HEK293 (cell line): ENCODE results near the gene KRI1.

Experiments used
- HOXD13 ChIP-seq: sonication (generic); formaldehyde crosslinking; IDR thresholded peaks from 2 replicates; pipeline ENCODE4 v1.8.0; 2022; ENCODE audit warnings: missing genetic modification reagents, borderline replicate concordance
- INSM2 ChIP-seq: fragments of 450-650 bp; formaldehyde crosslinking; IDR thresholded peaks from 2 replicates; pipeline ENCODE4 v1.5.1; 2016; ENCODE audit warnings: missing biosample characterization, missing genetic modification characterization
- KLF7 ChIP-seq: fragments of 450-650 bp; formaldehyde crosslinking; IDR thresholded peaks from 2 replicates; pipeline ENCODE4 v1.5.1; 2016; ENCODE audit warnings: missing biosample characterization, missing genetic modification characterization, borderline replicate concordance
- SALL2 ChIP-seq: fragments of 450-650 bp; formaldehyde crosslinking; IDR thresholded peaks from 2 replicates; pipeline ENCODE4 v1.5.0; 2017; ENCODE audit warnings: missing biosample characterization, mild to moderate bottlenecking, missing genetic modification characterization, borderline replicate concordance
- SETDB1 ChIP-seq: IDR thresholded peaks from one replicate; pipeline ENCODE4 v1.6.1; 2017; ENCODE audit warnings: mild to moderate bottlenecking, low read length, moderate library complexity, mixed read lengths; ENCODE audit not compliant: insufficient read length
- TRIM28 ChIP-seq: IDR thresholded peaks from 2 replicates; pipeline ENCODE4 v1.6.1; 2011; ENCODE audit warnings: low read length, control low read depth, borderline replicate concordance
- TSHZ1 ChIP-seq: fragments of 450-650 bp; formaldehyde crosslinking; IDR thresholded peaks from 2 replicates; pipeline ENCODE4 v1.5.1; 2016; ENCODE audit warnings: missing biosample characterization, missing genetic modification characterization, borderline replicate concordance
- ZFP3 ChIP-seq: fragments of 450-650 bp; formaldehyde crosslinking; IDR thresholded peaks from 2 replicates; pipeline ENCODE4 v1.5.1; 2016; ENCODE audit warnings: low read depth, missing biosample characterization, missing genetic modification characterization
- ZNF121 ChIP-seq: fragments of 450-650 bp; formaldehyde crosslinking; IDR thresholded peaks from 2 replicates; pipeline ENCODE4 v1.5.1; 2016; ENCODE audit warnings: missing biosample characterization, missing genetic modification characterization
- ZNF140 ChIP-seq: fragments of 450-650 bp; formaldehyde crosslinking; IDR thresholded peaks from 2 replicates; pipeline ENCODE4 v1.5.1; 2016; ENCODE audit warnings: missing biosample characterization, missing genetic modification characterization
- ZNF211 ChIP-seq: fragments of 450-650 bp; formaldehyde crosslinking; IDR thresholded peaks from 2 replicates; pipeline ENCODE4 v1.5.1; 2016; ENCODE audit warnings: low read depth, missing biosample characterization, missing genetic modification characterization
- ZNF266 ChIP-seq: fragments of 450-650 bp; formaldehyde crosslinking; IDR thresholded peaks from 2 replicates; pipeline ENCODE4 v1.5.1; 2016; ENCODE audit warnings: missing biosample characterization, missing genetic modification characterization, low read depth
- ZNF341 ChIP-seq: fragments of 450-650 bp; formaldehyde crosslinking; IDR thresholded peaks from 2 replicates; pipeline ENCODE4; 2016; ENCODE audit warnings: low read depth, missing biosample characterization, missing genetic modification characterization
- ZNF350 ChIP-seq: fragments of 450-650 bp; formaldehyde crosslinking; IDR thresholded peaks from 2 replicates; pipeline ENCODE4 v1.5.0; 2017; ENCODE audit warnings: missing biosample characterization, mild to moderate bottlenecking, missing genetic modification characterization
- ZNF426 ChIP-seq: fragments of 450-650 bp; formaldehyde crosslinking; IDR thresholded peaks from 2 replicates; pipeline ENCODE4 v1.5.1; 2017; ENCODE audit warnings: missing biosample characterization, missing genetic modification characterization, mild to moderate bottlenecking, inconsistent platforms, moderate library complexity
- ZNF513 ChIP-seq: fragments of 450-650 bp; IDR thresholded peaks from 2 replicates; pipeline ENCODE4 v1.5.1; 2018; ENCODE audit warnings: missing biosample characterization, missing genetic modification characterization
- ZNF548 ChIP-seq: fragments of 450-650 bp; formaldehyde crosslinking; IDR thresholded peaks from 2 replicates; pipeline ENCODE4 v1.5.1; 2016; ENCODE audit warnings: missing biosample characterization, missing genetic modification characterization
- ZNF629 ChIP-seq: fragments of 450-650 bp; formaldehyde crosslinking; IDR thresholded peaks from 2 replicates; pipeline ENCODE4 v1.5.1; 2017; ENCODE audit warnings: missing biosample characterization, missing genetic modification characterization
- ZNF645 ChIP-seq: fragments of 450-650 bp; formaldehyde crosslinking; IDR thresholded peaks from 2 replicates; pipeline ENCODE4; 2016; ENCODE audit warnings: missing biosample characterization, missing genetic modification characterization
- ZNF830 ChIP-seq: fragments of 450-650 bp; IDR thresholded peaks from 2 replicates; pipeline ENCODE4 v1.5.0; 2018; ENCODE audit warnings: missing biosample characterization, missing genetic modification characterization, low read depth, mild to moderate bottlenecking, moderate library complexity
- ZSCAN30 ChIP-seq: fragments of 450-650 bp; IDR thresholded peaks from 2 replicates; pipeline ENCODE4 v1.5.1; 2018; ENCODE audit warnings: missing biosample characterization, mild to moderate bottlenecking, missing genetic modification characterization, moderate library complexity
- TF ChIP-seq, protein P1 (sequence below): fragments of 450-650 bp; formaldehyde crosslinking; IDR thresholded peaks from 2 replicates; pipeline ENCODE4 v1.5.1; 2016; ENCODE audit warnings: missing biosample characterization, missing genetic modification characterization
- TF ChIP-seq, protein P2 (sequence below): fragments of 450-650 bp; formaldehyde crosslinking; conservative IDR thresholded peaks from 2 replicates; pipeline ENCODE4 v1.5.1; 2016; ENCODE audit warnings: low read depth, missing biosample characterization, missing genetic modification characterization

Gene KRI1

GRCh38 chr19:10568826-10569651 lies 3.2 kb upstream of the KRI1 start, which contains the start of gene CDKN2D (continued):
- TF ChIP-seq INSM2 (tag by site-specific recombination): peak; percentile 84
- no peak for TF ChIP-seq ZNF350 (tag by site-specific recombination)
- TF ChIP-seq SETDB1: no peak
- TF ChIP-seq ZNF266 (tag by site-specific recombination): no peak
- TF ChIP-seq, protein P1, sequence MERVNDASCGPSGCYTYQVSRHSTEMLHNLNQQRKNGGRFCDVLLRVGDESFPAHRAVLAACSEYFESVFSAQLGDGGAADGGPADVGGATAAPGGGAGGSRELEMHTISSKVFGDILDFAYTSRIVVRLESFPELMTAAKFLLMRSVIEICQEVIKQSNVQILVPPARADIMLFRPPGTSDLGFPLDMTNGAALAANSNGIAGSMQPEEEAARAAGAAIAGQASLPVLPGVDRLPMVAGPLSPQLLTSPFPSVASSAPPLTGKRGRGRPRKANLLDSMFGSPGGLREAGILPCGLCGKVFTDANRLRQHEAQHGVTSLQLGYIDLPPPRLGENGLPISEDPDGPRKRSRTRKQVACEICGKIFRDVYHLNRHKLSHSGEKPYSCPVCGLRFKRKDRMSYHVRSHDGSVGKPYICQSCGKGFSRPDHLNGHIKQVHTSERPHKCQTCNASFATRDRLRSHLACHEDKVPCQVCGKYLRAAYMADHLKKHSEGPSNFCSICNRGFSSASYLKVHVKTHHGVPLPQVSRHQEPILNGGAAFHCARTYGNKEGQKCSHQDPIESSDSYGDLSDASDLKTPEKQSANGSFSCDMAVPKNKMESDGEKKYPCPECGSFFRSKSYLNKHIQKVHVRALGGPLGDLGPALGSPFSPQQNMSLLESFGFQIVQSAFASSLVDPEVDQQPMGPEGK (tag by site-specific recombination): 0 out of 2 replicates have a peak, but pooled peaks have one; percentile 40
- no peak for TF ChIP-seq TRIM28
- TF ChIP-seq ZNF121: no peak
- no peak for TF ChIP-seq ZNF513 (tag by site-specific recombination)
- TF ChIP-seq SALL2 (tag by site-specific recombination): no peak
- TF ChIP-seq ZNF645 (tag by site-specific recombination): no peak
- peak; percentile 30; the same call in 1 of the 2 replicates for TF ChIP-seq ZSCAN30 (tag by site-specific recombination)
- TF ChIP-seq TSHZ1: no peak
- no peak for TF ChIP-seq ZFP3 (tag by site-specific recombination)
- no peak for TF ChIP-seq ZNF830
- TF ChIP-seq ZNF548 (tag by site-specific recombination): no peak
- TF ChIP-seq ZNF140 (tag by site-specific recombination): no peak
- TF ChIP-seq, protein P2, sequence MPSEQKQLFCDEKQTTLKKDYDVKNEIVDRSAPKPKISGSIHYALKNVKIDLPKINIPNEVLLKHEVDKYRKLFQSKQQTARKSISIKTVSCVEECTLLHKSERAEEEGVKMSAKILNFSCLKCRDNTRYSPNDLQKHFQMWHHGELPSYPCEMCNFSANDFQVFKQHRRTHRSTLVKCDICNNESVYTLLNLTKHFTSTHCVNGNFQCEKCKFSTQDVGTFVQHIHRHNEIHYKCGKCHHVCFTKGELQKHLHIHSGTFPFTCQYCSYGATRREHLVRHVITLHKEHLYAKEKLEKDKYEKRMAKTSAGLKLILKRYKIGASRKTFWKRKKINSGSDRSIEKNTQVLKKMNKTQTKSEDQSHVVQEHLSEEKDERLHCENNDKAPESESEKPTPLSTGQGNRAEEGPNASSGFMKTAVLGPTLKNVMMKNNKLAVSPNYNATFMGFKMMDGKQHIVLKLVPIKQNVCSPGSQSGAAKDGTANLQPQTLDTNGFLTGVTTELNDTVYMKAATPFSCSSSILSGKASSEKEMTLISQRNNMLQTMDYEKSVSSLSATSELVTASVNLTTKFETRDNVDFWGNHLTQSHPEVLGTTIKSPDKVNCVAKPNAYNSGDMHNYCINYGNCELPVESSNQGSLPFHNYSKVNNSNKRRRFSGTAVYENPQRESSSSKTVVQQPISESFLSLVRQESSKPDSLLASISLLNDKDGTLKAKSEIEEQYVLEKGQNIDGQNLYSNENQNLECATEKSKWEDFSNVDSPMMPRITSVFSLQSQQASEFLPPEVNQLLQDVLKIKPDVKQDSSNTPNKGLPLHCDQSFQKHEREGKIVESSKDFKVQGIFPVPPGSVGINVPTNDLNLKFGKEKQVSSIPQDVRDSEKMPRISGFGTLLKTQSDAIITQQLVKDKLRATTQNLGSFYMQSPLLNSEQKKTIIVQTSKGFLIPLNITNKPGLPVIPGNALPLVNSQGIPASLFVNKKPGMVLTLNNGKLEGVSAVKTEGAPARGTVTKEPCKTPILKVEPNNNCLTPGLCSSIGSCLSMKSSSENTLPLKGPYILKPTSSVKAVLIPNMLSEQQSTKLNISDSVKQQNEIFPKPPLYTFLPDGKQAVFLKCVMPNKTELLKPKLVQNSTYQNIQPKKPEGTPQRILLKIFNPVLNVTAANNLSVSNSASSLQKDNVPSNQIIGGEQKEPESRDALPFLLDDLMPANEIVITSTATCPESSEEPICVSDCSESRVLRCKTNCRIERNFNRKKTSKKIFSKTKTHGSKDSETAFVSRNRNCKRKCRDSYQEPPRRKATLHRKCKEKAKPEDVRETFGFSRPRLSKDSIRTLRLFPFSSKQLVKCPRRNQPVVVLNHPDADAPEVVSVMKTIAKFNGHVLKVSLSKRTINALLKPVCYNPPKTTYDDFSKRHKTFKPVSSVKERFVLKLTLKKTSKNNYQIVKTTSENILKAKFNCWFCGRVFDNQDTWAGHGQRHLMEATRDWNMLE (tag by site-specific recombination): no peak; the same call in 1 of the 2 replicates
- no peak for TF ChIP-seq ZNF426 (tag by site-specific recombination)
- no peak for TF ChIP-seq KLF7 (tag by site-specific recombination)
- TF ChIP-seq HOXD13 (CRISPR knock-in tag): no peak
- no peak for TF ChIP-seq ZNF211
- peak; percentile 74 for TF ChIP-seq ZNF629
- TF ChIP-seq ZNF341 (tag by site-specific recombination): peak; percentile 43; the same call in 1 of the 2 replicates
